ENCODE measurements around the gene RNF217.

RNF217 gene

DNA sequence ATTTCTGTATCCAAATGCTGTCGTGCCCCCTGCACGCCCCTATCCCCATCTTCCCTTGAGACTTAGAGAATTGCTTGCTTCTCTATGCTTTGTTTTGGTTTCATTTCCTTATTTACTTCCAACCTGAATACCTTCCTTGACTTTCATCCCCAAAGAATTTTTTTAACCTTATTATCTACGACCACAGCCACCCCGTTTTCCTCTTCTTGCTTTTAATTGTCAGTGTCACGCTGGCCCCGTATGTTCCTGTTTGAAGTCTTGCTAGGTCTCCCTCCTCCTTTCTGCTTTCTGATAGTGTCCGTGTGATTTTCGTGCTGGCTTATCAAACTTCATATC, 40.1 kb downstream of the RNF217 start:
- no peak overlapping the region for H3K4me3 ChIP-seq (replicated peaks; ENCODE audit: insufficient read depth, low read length)
- DNase-seq (ENCODE audit: low read depth in 1 of 2, low spot score in 1 of 2): no peak
- H3K27me3 ChIP-seq (ENCODE audit: insufficient read depth, poor library complexity, severe bottlenecking): no peaks in the 10 kb centered on the region
- TF ChIP-seq, protein P1, sequence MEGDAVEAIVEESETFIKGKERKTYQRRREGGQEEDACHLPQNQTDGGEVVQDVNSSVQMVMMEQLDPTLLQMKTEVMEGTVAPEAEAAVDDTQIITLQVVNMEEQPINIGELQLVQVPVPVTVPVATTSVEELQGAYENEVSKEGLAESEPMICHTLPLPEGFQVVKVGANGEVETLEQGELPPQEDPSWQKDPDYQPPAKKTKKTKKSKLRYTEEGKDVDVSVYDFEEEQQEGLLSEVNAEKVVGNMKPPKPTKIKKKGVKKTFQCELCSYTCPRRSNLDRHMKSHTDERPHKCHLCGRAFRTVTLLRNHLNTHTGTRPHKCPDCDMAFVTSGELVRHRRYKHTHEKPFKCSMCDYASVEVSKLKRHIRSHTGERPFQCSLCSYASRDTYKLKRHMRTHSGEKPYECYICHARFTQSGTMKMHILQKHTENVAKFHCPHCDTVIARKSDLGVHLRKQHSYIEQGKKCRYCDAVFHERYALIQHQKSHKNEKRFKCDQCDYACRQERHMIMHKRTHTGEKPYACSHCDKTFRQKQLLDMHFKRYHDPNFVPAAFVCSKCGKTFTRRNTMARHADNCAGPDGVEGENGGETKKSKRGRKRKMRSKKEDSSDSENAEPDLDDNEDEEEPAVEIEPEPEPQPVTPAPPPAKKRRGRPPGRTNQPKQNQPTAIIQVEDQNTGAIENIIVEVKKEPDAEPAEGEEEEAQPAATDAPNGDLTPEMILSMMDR (IDR thresholded peaks at IDR 0.05; ENCODE audit: insufficient read depth, low read length): no peak
- no peak for TF ChIP-seq GABPA (IDR thresholded peaks at IDR 0.05; ENCODE audit: low read depth)
- no peak overlapping the region for H3K27ac ChIP-seq (replicated peaks)

DNA sequence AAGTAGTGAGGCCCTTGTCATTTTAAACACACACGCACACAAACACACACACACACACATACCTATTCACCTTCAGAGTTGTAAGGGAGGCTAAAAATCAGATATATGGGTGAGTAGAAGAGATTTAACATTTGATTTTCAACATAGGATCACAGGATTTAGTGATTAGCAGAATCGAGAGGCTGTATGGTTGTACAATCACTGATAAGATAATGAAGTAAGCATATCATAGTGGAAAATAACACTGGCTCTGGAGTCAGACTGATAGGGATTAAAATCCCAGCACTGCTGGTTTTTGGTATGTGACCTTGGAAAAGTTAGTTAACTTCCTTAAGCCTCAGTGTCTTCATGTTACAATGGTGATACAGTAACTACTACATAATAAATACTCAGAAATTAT, 40.8 kb downstream of the RNF217 start:
- Histone ChIP-seq H3K27me3 (ENCODE audit: insufficient read depth, poor library complexity, severe bottlenecking) (no peaks in the 10 kb centered on the region), H3K27ac (replicated peaks) (no peak overlapping the region), H3K4me3 (replicated peaks; ENCODE audit: insufficient read depth, low read length) (no peak overlapping the region)
- no peak for DNase-seq (ENCODE audit: low read depth in 1 of 2, low spot score in 1 of 2)
- TF ChIP-seq, protein P2, sequence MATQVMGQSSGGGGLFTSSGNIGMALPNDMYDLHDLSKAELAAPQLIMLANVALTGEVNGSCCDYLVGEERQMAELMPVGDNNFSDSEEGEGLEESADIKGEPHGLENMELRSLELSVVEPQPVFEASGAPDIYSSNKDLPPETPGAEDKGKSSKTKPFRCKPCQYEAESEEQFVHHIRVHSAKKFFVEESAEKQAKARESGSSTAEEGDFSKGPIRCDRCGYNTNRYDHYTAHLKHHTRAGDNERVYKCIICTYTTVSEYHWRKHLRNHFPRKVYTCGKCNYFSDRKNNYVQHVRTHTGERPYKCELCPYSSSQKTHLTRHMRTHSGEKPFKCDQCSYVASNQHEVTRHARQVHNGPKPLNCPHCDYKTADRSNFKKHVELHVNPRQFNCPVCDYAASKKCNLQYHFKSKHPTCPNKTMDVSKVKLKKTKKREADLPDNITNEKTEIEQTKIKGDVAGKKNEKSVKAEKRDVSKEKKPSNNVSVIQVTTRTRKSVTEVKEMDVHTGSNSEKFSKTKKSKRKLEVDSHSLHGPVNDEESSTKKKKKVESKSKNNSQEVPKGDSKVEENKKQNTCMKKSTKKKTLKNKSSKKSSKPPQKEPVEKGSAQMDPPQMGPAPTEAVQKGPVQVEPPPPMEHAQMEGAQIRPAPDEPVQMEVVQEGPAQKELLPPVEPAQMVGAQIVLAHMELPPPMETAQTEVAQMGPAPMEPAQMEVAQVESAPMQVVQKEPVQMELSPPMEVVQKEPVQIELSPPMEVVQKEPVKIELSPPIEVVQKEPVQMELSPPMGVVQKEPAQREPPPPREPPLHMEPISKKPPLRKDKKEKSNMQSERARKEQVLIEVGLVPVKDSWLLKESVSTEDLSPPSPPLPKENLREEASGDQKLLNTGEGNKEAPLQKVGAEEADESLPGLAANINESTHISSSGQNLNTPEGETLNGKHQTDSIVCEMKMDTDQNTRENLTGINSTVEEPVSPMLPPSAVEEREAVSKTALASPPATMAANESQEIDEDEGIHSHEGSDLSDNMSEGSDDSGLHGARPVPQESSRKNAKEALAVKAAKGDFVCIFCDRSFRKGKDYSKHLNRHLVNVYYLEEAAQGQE (IDR thresholded peaks at IDR 0.05; ENCODE audit: insufficient replicate concordance, low read depth): no peak
- TF ChIP-seq, protein P1 (IDR thresholded peaks at IDR 0.05; ENCODE audit: insufficient read depth, low read length): no peak
- TF ChIP-seq GABPA (IDR thresholded peaks at IDR 0.05; ENCODE audit: low read depth) (no peak), POLR2AphosphoS5 (IDR thresholded peaks at IDR 0.05; ENCODE audit: low read depth) (no peak), SPI1 (IDR thresholded peaks at IDR 0.05; ENCODE audit: borderline replicate concordance, low read depth) (no peak)

DNA sequence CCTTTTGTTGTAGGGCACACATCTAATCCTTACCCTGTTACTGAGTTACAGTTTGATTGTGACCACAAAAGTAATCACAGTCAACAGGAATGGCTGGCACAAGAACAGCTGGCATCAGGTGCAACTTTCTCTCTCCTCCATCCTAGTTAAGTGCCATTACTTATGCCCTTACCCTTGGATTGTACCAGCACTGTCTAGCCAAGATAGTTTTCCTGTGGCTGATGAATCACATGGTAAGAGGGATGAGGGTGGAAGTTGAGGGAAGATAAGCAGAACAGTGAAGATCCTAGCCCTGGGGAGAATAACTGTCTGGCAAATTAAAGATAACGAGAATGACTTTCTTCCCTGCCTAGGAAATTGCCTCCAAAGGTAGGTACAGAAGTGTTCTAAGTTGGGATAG, 42.0 kb downstream of the RNF217 start:
- Histone ChIP-seq H3K27ac (replicated peaks) (no peak overlapping the region), H3K27me3 (ENCODE audit: insufficient read depth, poor library complexity, severe bottlenecking) (no peaks in the 10 kb centered on the region), H3K4me3 (replicated peaks; ENCODE audit: insufficient read depth, low read length) (no peak overlapping the region)
- TF ChIP-seq, protein P1 (IDR thresholded peaks at IDR 0.05; ENCODE audit: insufficient read depth, low read length): no peak
- TF ChIP-seq SPI1 (IDR thresholded peaks at IDR 0.05; ENCODE audit: borderline replicate concordance, low read depth) (no peak), POLR2AphosphoS5 (IDR thresholded peaks at IDR 0.05; ENCODE audit: low read depth) (no peak), GABPA (IDR thresholded peaks at IDR 0.05; ENCODE audit: low read depth) (no peak)
- TF ChIP-seq, protein P2 (IDR thresholded peaks at IDR 0.05; ENCODE audit: insufficient replicate concordance, low read depth): no peak
- DNase-seq (ENCODE audit: low read depth in 1 of 2, low spot score in 1 of 2): no peak

DNA sequence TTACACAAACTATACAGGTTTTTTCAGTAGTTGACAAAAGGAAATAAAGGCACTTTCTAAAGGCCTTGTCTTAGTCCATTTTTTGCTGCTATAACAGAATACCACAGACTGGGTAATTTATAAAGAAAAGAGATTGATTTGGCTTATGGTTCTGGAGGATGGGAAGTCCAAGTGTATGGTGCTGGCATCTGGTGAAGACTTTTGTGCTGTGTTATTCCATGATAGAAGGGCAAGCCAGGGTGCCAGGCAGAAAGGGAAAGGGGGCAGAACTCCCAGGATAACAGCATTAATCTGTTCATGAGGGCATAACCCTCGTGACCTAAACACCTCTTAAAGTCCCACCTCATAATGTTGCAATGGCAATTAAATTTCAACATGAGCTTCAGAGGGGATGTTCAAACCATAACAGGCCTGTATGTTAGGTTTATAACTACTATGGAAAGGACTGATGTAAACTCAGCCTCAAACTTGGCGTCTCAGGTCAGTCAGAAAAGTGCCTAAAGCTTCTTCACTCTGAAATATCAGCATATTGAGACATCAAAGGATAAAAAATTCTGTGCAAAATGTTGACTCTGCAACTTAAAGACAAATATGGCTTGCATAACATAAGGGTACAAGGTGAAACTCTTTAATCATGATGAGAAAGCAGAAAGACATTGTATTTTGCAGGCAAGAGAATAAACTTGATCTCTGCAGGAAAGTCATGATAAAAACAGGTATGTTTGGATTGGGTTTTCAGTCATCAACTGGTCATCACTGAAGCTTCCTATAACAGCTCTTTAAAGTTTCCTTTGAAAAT, 42.8 kb downstream of the RNF217 start:
- Histone ChIP-seq H3K27ac (replicated peaks) (no peak overlapping the region), H3K27me3 (ENCODE audit: insufficient read depth, poor library complexity, severe bottlenecking) (no peaks in the 10 kb centered on the region)

More for the DNA sequence above, 42.8 kb downstream of the RNF217 start:
- DNase-seq (ENCODE audit: low read depth in 1 of 2, low spot score in 1 of 2): no peak
- no peak overlapping the region for H3K4me3 ChIP-seq (replicated peaks; ENCODE audit: insufficient read depth, low read length)
- TF ChIP-seq, protein P2 (IDR thresholded peaks at IDR 0.05; ENCODE audit: insufficient replicate concordance, low read depth): no peak
- TF ChIP-seq, protein P1 (IDR thresholded peaks at IDR 0.05; ENCODE audit: insufficient read depth, low read length): no peak
- TF ChIP-seq GABPA (IDR thresholded peaks at IDR 0.05; ENCODE audit: low read depth) (no peak), SPI1 (IDR thresholded peaks at IDR 0.05; ENCODE audit: borderline replicate concordance, low read depth) (no peak), POLR2AphosphoS5 (IDR thresholded peaks at IDR 0.05; ENCODE audit: low read depth) (no peak)
